ENCODE data around the gene BRSK2.
"Not testable (repeated sequence)": the region's sequence is repeated elsewhere in the genome, so short reads cannot be mapped to it uniquely, and the experiment has no call there.

The BRSK2 gene

GRCh38 chr11:1353383-1354124 lies 36.2 kb upstream of the BRSK2 start:
- no peak for DNase-seq (ENCODE audit: extremely low read depth in 1 of 2, low read depth in 1 of 2)

- no peak for DNase-seq (ENCODE audit: extremely low read depth in 1 of 2, low read depth in 1 of 2)
Measured at GRCh38 chr11:1354125-1354938, 35.4 kb upstream of the BRSK2 start.

DNA sequence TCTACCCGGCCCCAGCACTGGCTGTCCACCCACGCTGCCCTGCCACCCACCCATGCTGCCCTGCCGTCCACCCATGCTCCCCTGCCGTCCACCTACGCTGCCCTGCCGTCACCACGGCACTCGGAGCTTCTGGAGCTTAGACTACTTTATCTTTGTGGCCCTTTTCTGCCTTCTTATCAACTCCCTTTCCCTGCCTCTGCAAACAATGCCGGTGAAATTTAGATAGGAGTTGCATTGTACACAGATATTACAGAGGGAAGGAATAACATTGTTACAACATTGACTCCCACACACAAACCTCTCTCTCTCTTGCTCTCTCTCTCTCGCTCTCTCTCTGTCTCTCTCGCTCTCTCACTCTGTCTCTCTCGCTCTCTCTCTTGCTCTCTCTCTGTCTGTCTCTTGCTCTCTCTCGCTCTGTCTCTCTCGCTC lies 33.7 kb upstream of the BRSK2 start:
- no peak for DNase-seq (ENCODE audit: extremely low read depth in 1 of 2, low read depth in 1 of 2)

DNA sequence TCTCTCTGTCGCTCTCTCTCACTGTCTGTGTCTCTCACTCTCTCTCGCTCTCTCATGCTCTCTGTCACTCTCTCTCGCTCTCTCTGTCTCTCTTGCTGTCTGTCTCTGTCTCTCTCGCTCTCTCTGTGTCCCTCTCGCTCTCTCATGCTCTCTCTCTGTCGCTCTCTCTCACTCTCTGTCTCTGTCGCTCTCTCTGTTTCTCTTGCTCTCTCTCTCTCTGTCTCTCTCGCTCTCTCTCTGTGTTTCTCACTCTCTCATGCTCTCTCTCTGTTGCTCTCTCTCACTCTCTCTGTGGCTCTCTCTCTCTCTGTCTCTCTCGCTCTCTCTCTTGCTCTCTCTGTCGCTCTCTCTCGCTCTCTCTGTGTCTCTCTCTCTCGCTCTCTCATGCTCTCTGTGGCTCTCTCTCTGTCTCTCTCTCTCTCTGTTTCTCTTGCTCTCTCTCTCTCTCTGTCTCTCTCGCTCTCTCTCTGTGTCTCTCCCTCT lies 33.2 kb upstream of the BRSK2 start:
- no peak for DNase-seq (ENCODE audit: extremely low read depth in 1 of 2, low read depth in 1 of 2)

DNA sequence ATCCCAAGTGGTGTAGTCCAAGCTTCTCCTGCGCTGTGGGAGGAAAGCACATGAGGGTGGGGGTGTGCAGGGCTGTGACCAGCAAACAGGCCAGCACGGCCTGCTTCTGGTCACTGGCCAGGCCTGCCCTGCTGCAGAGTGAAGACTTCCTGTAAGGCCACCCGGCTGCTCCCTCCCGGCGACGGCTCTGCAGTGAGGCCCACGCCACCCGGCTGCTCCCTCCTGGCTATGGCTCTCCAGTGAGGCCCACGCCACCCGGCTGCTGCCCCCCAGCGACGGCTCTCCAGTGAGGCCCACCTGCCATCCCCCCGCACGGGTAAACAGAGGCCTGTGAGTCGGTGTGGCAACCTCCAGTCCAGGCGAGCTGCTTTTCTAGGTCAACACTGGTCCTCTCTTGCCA lies 31.4 kb upstream of the BRSK2 start:
- DNase-seq (ENCODE audit: extremely low read depth in 1 of 2, low read depth in 1 of 2): no peak

GRCh38 chr11:1358931-1359330 lies 30.8 kb upstream of the BRSK2 start:
- not testable (repeated sequence) for DNase-seq (ENCODE audit: extremely low read depth in 1 of 2, low read depth in 1 of 2)

DNA sequence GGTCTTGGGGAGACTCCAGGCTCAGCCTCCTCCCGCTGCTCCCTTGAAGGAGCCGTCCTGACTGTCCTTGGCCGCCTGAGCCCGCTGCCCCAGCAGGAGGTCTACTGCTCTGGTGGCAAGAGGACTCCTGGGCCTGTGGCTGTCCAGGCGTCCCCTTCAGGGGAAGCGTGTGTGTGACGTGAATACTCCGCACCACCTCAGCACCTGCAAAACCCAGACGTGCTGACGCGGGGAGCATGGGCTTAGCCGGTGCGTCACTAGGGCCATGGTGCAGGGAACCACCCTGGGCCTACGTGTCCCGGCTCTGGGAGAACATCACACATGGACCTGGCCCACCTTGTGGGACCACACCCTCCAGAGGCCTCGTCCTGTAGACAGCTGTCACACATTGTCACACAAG lies 30.2 kb upstream of the BRSK2 start:
- DNase-seq (ENCODE audit: extremely low read depth in 1 of 2, low read depth in 1 of 2): no peak

- DNase-seq (ENCODE audit: extremely low read depth in 1 of 2, low read depth in 1 of 2): no peak
Measured at GRCh38 chr11:1360181-1360834, 29.4 kb upstream of the BRSK2 start.

DNA sequence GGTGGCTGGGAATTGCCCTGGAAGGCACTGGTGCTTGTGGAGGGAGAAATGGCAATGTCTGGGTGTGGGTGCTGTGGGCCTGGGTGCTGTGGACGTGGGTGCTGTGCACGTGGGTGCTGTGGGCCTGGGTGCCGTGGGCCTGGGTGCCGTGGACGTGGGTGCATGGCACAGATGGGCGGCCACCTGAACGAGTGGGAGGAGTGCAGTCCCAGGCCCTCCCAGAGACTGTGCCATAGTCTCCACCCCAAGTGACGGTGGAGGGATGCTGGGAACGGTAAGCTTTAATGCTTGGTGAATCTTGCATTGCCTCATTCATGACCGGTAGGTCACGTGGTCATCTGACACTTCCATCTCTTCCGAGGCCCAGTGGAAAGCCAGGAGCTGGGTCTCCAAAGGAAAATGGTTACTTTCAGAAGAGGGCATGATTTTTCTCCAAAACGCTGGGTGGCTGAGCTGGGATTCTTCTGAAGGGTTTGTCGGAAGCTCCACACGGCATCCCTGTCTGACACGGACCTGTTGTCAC lies 28.8 kb upstream of the BRSK2 start:
- DNase-seq (ENCODE audit: extremely low read depth in 1 of 2, low read depth in 1 of 2): no peak

GRCh38 chr11:1361882-1362281 lies 27.9 kb upstream of the BRSK2 start:
- no peak for DNase-seq (ENCODE audit: extremely low read depth in 1 of 2, low read depth in 1 of 2)

DNA sequence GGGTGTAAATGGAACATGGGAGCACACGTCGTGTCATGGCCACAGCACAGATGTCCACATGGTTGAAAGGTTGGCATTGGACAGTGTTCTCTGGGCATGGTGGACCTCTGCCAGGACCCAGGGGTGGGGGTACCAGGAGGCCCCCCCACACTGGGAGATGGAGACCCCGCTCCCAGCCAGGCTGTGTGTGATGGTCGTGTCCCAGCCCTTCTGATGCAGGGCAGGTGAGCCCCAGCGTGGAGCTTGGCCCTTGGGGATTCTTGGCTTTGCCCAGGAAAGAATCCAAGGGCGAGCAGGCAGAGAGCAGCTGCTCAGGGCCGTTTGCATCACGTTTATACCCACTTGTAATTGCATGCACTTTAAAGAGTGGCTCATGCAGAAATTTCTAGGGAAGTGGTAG lies 22.0 kb upstream of the BRSK2 start:
- DNase-seq (ENCODE audit: extremely low read depth in 1 of 2, low read depth in 1 of 2): no peak

DNA sequence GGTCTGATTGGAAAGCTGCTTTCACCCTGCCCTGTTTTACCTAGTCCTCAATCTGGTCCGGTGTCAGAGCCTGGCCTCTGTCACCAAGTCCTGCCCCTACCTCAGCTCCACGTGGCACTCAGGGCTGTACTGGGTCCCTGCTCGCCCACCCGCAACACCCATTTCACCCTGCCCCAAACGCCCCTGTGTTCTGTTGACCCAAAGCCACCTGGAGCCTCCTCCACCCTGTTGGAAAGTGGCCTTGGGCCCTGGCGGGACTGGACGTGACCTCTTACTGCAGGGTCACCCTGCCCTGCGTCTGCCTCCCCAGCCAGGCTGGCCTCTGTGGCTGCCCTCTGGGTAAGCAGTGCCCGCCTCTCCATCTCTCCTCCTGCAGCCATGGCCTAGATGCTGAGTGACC lies 21.5 kb upstream of the BRSK2 start:
- DNase-seq (ENCODE audit: extremely low read depth in 1 of 2, low read depth in 1 of 2): no peak

DNA sequence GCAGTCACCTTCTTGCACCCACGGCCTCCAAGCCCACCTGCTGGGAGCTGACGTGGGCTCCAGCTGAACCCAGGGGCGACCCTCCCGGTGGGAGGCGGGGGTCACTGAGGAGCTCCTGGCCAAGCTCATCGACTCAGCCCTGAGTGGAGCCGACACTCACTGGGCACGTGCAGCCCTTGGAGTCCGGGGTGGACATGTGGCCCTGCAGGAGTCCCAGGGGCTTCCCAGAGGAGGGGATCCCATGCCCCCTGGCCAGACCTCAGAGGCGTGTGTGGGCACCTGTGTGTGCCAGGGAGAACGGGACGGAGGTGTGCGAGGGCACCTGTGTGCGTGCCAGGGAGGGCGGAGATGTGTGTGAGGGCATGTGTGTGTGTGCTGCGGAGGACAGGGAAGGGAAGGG lies 20.8 kb upstream of the BRSK2 start:
- no peak for DNase-seq (ENCODE audit: extremely low read depth in 1 of 2, low read depth in 1 of 2)

DNA sequence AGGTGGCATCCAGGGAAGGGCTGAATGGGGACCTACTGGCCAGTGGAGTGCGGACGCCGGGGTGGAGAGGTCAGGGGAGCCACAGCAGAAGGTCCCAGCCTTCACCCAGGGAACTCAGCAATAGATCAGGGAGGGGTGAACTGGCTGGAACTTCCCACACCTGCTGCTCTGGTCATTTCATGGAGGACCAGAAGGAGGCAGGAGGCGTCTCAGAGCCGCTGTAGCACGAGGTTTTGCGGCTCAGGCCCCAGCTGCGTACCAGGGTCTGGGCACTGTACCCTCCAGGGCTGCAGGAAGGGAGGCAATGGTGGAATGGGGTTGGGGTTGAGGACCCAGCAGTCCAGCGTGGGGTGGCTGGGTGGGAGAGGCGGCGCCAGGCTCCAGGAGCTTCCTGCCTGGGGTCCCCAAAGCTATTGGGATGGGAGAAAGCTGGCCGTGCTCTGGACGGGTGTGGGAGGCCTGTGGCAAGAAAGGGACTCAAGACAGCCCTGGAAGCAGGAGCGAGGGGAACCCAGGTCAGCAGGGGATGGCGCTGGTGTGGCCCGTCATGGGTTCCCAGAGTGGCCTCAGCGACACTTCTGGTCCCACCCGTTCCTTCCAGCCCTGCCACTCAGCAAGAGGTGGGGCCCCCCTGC lies 20.2 kb upstream of the BRSK2 start:
- no peak for DNase-seq (ENCODE audit: extremely low read depth in 1 of 2, low read depth in 1 of 2)

- DNase-seq (ENCODE audit: extremely low read depth in 1 of 2, low read depth in 1 of 2): no peak
Measured at GRCh38 chr11:1370186-1371025, 19.3 kb upstream of the BRSK2 start.

DNA sequence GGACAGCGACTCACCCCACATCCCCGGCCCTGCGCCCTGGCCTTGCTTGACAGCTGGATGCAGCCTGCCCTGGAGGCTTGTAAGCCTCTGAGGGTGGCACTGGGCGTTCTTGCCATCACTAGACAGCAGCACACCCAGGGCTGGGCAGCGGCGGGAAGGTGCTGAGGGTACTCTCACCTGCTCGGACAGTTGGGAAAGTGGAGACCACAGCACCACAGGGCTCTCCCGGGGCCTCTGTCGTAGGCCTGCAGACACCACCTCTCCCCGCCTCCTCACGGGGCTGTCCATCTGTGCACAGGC lies 18.8 kb upstream of the BRSK2 start:
- DNase-seq (ENCODE audit: extremely low read depth in 1 of 2, low read depth in 1 of 2): no peak

DNA sequence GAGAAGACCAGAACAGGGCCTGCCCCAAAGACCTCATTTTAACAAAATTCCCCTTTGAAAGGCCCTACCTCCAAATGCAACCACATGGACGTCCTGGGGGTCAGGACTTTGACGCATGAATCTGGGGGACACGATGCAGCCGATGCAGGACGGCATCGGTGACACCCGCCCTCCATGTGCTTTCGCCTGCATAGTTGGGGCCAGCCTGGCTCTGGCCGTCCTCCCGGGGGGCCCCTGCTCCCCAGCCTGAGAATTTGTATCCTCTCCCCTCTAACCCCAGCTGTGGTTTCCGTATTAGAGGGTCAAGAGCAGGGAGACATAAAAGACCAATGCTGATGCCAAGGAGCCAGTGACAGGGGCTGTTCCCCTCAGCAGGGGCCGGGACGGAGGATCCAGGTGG lies 18.4 kb upstream of the BRSK2 start:
- DNase-seq (ENCODE audit: extremely low read depth in 1 of 2, low read depth in 1 of 2): no peak

GRCh38 chr11:1371836-1372465 lies 17.8 kb upstream of the BRSK2 start:
- no peak for DNase-seq (ENCODE audit: extremely low read depth in 1 of 2, low read depth in 1 of 2)

- no peak for DNase-seq (ENCODE audit: extremely low read depth in 1 of 2, low read depth in 1 of 2)
Measured at GRCh38 chr11:1372660-1373059, 17.1 kb upstream of the BRSK2 start.
